B cell (primary cell): ENCODE results near the gene SLC6A20. TPM values are rescaled to one million over a fixed set of nuclear protein-coding genes. Genes with fewer than 3 reads are reported as not detected.

Experiments used
- ATAC-seq: fragments of 200-7000 bp; cut with Tn5 transposase; one replicate; pipeline ENCODE4 v1.10.0; 2021; ENCODE audit warnings: low read depth, mild to moderate bottlenecking, moderate number of reproducible peaks, moderate library complexity
- CTCF ChIA-PET: fragments of 350-600 bp; sonication (Branson Sonifier 250); formaldehyde crosslinking; loops from one replicate; lab custom pipeline; 2021; ENCODE audit warnings: antibody characterized with exemption, inconsistent platforms; lab: Charles Lee
- POLR2A ChIA-PET: fragments of 350-600 bp; sonication (Branson Sonifier 250); formaldehyde crosslinking; loops from one replicate; lab custom pipeline; 2021; ENCODE audit warnings: antibody characterized with exemption; lab: Charles Lee
- DNase-seq: peaks from one replicate; pipeline ENCODE4 v3.0.0; 2013
- H2AFZ ChIP-seq: 2 replicates; pipeline ENCODE4 v1.6.1; 2012; ENCODE audit warnings: mild to moderate bottlenecking, low read depth, low read length; ENCODE audit not compliant: insufficient read depth, poor library complexity, severe bottlenecking
- H3K27ac ChIP-seq, 2 donors: 1 replicate in 1 of 2; 2 replicates in 1 of 2; pipeline ENCODE4 v1.5.1; 2012 to 2013; ENCODE audit warnings: low read length in 2 of 2, mild to moderate bottlenecking in 2 of 2, moderate library complexity in 1 of 2
- H3K27me3 ChIP-seq, 4 experiments: fragments of 200-600 bp in 1 of 4; sonication (generic) in 1 of 4; replicated peaks in 1 of 4; 1 replicate in 2 of 4; 2 replicates in 2 of 4; pipeline versions ENCODE4 v1.6.1 to v1.7.0; 2013 to 2016; ENCODE audit warnings: low read length in 3 of 4, mild to moderate bottlenecking in 2 of 4, mixed read lengths in 1 of 4, moderate library complexity in 1 of 4; ENCODE audit not compliant: insufficient read depth in 4 of 4, control insufficient read depth in 3 of 4; ENCODE audit errors: control extremely low read depth in 1 of 4
- H3K36me3 ChIP-seq, 2 experiments: replicated peaks in 1 of 2; 1 replicate in 1 of 2; 2 replicates in 1 of 2; pipeline versions ENCODE4 v1.6.1 to v1.7.1; 2013; ENCODE audit warnings: low read length in 1 of 2; ENCODE audit not compliant: insufficient read depth in 2 of 2, control insufficient read depth in 1 of 2; ENCODE audit errors: control extremely low read depth in 1 of 2, extremely low read depth in 1 of 2
- H3K4me1 ChIP-seq, 2 donors: fragments of 200-600 bp in 1 of 2; sonication (generic) in 1 of 2; 1 replicate in 1 of 2; 2 replicates in 1 of 2; pipeline versions ENCODE4 v1.5.1 to v1.6.1; 2013 to 2017; ENCODE audit warnings: low read length in 2 of 2; ENCODE audit not compliant: control insufficient read depth in 2 of 2, insufficient read depth in 2 of 2
- H3K4me2 ChIP-seq: replicated peaks from 2 replicates; pipeline ENCODE3; 2012; ENCODE audit warnings: mild to moderate bottlenecking, low read depth, low read length; ENCODE audit not compliant: poor library complexity, severe bottlenecking
- H3K4me3 ChIP-seq, 5 experiments: fragments of 200-600 bp in 1 of 5; sonication (generic) in 1 of 5; 1 replicate in 3 of 5; 2 replicates in 2 of 5; pipeline versions ENCODE4 v1.5.1 to v1.7.0; 2011 to 2016; ENCODE audit warnings: low read length in 4 of 5, mild to moderate bottlenecking in 4 of 5, low read depth in 2 of 5, control low read depth in 1 of 5, moderate library complexity in 1 of 5; ENCODE audit not compliant: insufficient read depth in 1 of 5; ENCODE audit errors: control extremely low read depth in 1 of 5, extremely low read depth in 1 of 5
- H3K79me2 ChIP-seq: fragments of 200-600 bp; sonication (generic); one replicate; pipeline ENCODE4 v1.6.0; 2016; ENCODE audit warnings: low read length; ENCODE audit not compliant: control insufficient read depth, insufficient read depth
- H3K9ac ChIP-seq: fragments of 200-600 bp; sonication (generic); 2 replicates; pipeline ENCODE4 v1.6.1; 2017; ENCODE audit warnings: mild to moderate bottlenecking, low read length, moderate library complexity
- H3K9me3 ChIP-seq, 3 donors: one replicate each; pipeline versions ENCODE4 v1.6.1 to v1.7.1; 2013; ENCODE audit warnings: low read length in 2 of 3; ENCODE audit not compliant: control insufficient read depth in 2 of 3, insufficient read depth in 1 of 3; ENCODE audit errors: control extremely low read depth in 1 of 3
- H4K20me1 ChIP-seq: 2 replicates; pipeline ENCODE4 v1.6.0; 2012; ENCODE audit warnings: mild to moderate bottlenecking, low read length; ENCODE audit not compliant: insufficient read depth, control insufficient read depth, poor library complexity, severe bottlenecking
- H3K27ac Mint-ChIP-seq: one replicate; pipeline ENCODE4 v1.8.0; 2021; ENCODE audit warnings: mixed read lengths
- H3K27me3 Mint-ChIP-seq: one replicate; pipeline ENCODE4 v1.8.0; 2021; ENCODE audit warnings: mixed read lengths
- H3K4me1 Mint-ChIP-seq: one replicate; pipeline ENCODE4 v1.8.0; 2021; ENCODE audit warnings: mixed read lengths
- H3K4me3 Mint-ChIP-seq: one replicate; pipeline ENCODE4 v1.8.0; 2021; ENCODE audit warnings: mixed read lengths
- H3K9me3 Mint-ChIP-seq: one replicate; pipeline ENCODE4 v1.8.0; 2022; ENCODE audit warnings: mixed read lengths; ENCODE audit not compliant: insufficient read depth
- EZH2 ChIP-seq: IDR thresholded peaks from 2 replicates; pipeline ENCODE4 v1.6.1; 2012; ENCODE audit warnings: borderline replicate concordance, low read depth, mild to moderate bottlenecking, moderate library complexity, low read length; ENCODE audit not compliant: insufficient read depth, poor library complexity, severe bottlenecking
- WGBS: methylation state at CpG from one replicate; pipeline ENCODE4 v1.1.5; 2013; ENCODE audit warnings: missing lambda C conversion rate; ENCODE audit not compliant: insufficient coverage; 5-methylcytosine and 5-hydroxymethylcytosine counted together
- intact Hi-C: fragments of 100-400 bp; cut with micrococcal nuclease; formaldehyde crosslinking; loops from one replicate; pipeline ENCODE4 v1.10.0; 2022
- polyA plus RNA-seq: library from polyadenylated mRNA; depleted of rRNA; stranded (reverse); fragments of >200 nt; gene quantifications from 2 replicates; pipeline ENCODE4 v1.2.3, GENCODE V29; 2012
- total RNA-seq, 2 donors: library from RNA; stranded (reverse); fragments of 120-200 nt in 1 of 2; gene quantifications; 1 replicate in 1 of 2; 2 replicates in 1 of 2; pipeline versions ENCODE4 v1.2.3 to v1.2.4, GENCODE V29; 2013 to 2022
- TF ChIP-seq, protein P1 (sequence below): fragments of 200-600 bp; IDR thresholded peaks from one replicate; pipeline ENCODE4 v1.8.0; 2022; ENCODE audit warnings: antibody characterized with exemption, mild to moderate bottlenecking

SLC6A20 gene
- total and polyA plus RNA-seq, 2 donors (not counting 1 experiment from before 2014, with no cell fraction given) = 0.32 TPM; not detected in 1

DNA sequence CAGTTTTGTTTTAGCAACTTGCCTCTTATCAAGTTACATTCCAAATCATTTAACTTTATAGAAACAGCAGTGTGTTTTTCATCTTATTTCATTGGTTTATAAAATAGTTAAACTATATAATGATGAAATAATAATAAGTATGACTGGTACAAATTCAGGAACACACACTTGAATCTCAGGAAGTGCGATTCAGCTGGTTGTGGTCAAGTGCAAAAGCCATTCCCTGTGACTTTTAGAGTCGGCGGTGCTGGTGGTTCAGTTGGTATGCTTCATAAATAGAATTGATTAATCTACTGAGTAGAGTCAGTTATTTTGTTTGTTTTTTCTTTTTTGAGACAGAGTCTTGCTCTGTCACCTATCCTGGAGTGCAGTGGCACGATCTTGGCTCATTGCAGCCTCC lies 84.4 kb downstream of the SLC6A20 start:
- Mint-ChIP-seq H3K9me3 (no peaks in the 10 kb centered on the region), H3K4me3 (no peak overlapping the region), H3K4me1 (no peaks in the 10 kb centered on the region), H3K27ac (no peak overlapping the region), H3K27me3 (no peaks in the 10 kb centered on the region)
- Histone ChIP-seq H3K9me3 (peaks cover 0 to 2% (median 0%) of the 10 kb centered on the region in 3 donors), H4K20me1 (no peaks in the 10 kb centered on the region), H3K27ac (no peak overlapping the region), H3K4me3 (no peak overlapping the region), H3K9ac (no peak overlapping the region), H3K27me3 (no peaks in the 10 kb centered on the region), H3K79me2 (no peaks in the 10 kb centered on the region), H3K4me2 (no peak overlapping the region), H3K4me1 (no peaks in the 10 kb centered on the region), H2AFZ (no peak overlapping the region), H3K36me3 (peaks cover 17 to 66% of the 10 kb centered on the region in 2 experiments)
- WGBS = 70% methylated on average over 3 of the region's 4 CpGs
- ChIA-PET POLR2A (no interaction called here), CTCF (no interaction called here)
- DNase-seq (no peak), ATAC-seq (no peak)
- intact Hi-C loops = no loop called here
- TF ChIP-seq EZH2 = no peak
- TF ChIP-seq, protein P1, sequence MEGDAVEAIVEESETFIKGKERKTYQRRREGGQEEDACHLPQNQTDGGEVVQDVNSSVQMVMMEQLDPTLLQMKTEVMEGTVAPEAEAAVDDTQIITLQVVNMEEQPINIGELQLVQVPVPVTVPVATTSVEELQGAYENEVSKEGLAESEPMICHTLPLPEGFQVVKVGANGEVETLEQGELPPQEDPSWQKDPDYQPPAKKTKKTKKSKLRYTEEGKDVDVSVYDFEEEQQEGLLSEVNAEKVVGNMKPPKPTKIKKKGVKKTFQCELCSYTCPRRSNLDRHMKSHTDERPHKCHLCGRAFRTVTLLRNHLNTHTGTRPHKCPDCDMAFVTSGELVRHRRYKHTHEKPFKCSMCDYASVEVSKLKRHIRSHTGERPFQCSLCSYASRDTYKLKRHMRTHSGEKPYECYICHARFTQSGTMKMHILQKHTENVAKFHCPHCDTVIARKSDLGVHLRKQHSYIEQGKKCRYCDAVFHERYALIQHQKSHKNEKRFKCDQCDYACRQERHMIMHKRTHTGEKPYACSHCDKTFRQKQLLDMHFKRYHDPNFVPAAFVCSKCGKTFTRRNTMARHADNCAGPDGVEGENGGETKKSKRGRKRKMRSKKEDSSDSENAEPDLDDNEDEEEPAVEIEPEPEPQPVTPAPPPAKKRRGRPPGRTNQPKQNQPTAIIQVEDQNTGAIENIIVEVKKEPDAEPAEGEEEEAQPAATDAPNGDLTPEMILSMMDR = no peak

DNA sequence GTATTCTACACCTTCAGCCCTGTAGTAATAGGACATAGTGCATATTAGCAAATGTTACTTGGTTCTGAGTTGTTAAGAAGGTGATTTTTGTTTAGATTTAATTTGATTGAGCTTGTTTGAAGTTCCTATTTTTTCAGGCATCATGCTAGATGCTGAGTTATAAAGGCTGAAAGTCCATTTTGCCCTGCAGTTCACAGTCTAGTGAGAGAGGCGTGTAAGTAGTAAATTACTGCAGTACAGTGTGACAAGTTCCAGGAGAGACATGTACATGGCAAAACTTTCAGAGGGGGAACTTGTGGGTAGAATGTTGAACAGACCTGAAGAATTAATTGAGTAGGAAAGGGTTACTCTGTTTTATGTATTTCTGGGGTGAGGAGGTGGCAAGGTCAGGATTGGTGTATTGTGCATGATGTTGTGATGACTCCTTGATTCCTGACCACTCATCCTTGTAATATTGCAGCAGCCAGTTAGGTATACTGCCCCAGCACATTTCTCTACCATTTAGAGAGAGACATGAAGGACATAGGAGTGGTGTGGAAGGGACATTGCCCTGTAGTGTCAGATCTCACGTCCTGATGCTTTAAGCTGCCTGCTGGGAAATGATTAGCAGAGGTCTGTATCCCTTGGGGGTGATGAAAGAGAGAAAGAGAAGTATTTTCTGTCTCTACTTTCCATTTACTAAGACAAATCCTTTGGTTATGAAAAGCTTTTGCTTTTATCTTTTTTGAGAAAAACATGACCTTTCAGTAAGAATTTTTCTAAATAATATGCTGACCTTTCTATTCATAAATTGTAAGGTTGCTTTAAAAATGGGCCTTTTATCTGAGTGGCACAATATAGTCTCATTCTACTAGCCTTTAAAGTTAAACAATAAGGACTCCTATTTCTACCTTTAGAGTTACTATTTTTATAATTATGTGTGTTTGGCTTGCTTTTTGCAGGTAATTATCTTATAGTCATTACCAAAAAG lies 90.2 kb downstream of the SLC6A20 start:
- ATAC-seq (no peak), DNase-seq (no peak)
- Mint-ChIP-seq H3K27ac (peak overlapping the region; percentile 20), H3K9me3 (no peaks in the 10 kb centered on the region), H3K4me3 (no peak overlapping the region), H3K27me3 (no peaks in the 10 kb centered on the region), H3K4me1 (peaks cover 19% of the 10 kb centered on the region)
- TF ChIP-seq, protein P1 = no peak
- no peak for TF ChIP-seq EZH2
- ChIA-PET POLR2A (interaction anchor here (1.4 kb wide), 1 partner anchor 17 kb away, joined by 3 read pairs; the partner anchor contains the start of gene SACM1L), CTCF (interaction anchor here (0.7 to 1.0 kb wide), 2 partner anchors 50 to 195 kb away, joined by 3 to 4 read pairs; no protein-coding TSS in a partner anchor)
- H3K79me2 ChIP-seq = peaks cover 30% of the 10 kb centered on the region
- no peak overlapping the region for H3K27ac ChIP-seq
- H2AFZ ChIP-seq = no peak overlapping the region
- H3K27me3 ChIP-seq = no peaks in the 10 kb centered on the region
- H3K9me3 ChIP-seq = peaks cover 0 to 2% (median 0%) of the 10 kb centered on the region in 3 donors
- H4K20me1 ChIP-seq = peaks cover 21% of the 10 kb centered on the region
- peaks cover 22 to 49% of the 10 kb centered on the region in 2 experiments for H3K36me3 ChIP-seq
- H3K4me1 ChIP-seq = no peaks in the 10 kb centered on the region
- H3K4me2 ChIP-seq = no peak overlapping the region
- WGBS = 100% methylated on average over 1 of the region's 2 CpGs
- intact Hi-C loops = loop anchor here (2.0 kb wide), 1 partner anchor 15 kb away; no protein-coding TSS in a partner anchor
- H3K4me3 ChIP-seq = no peak overlapping the region
- H3K9ac ChIP-seq = no peak overlapping the region
